ENCODE results near the gene SEMG1.

The SEMG1 gene

GRCh38 chr20:45257161-45257560, 50.3 kb downstream of the SEMG1 start:
- Mint-ChIP-seq H3K27ac (no peak overlapping the region), H3K36me3 (ENCODE audit: low read depth) (no peaks in the 10 kb centered on the region), H3K27me3 (ENCODE audit: low read depth, poor library complexity) (peaks cover 19% of the 10 kb centered on the region), H3K4me1 (peaks cover 33% of the 10 kb centered on the region), H3K9me3 (no peaks in the 10 kb centered on the region), H3K4me3 (no peak overlapping the region)
- TF ChIP-seq CTCF (IDR thresholded peaks at IDR 0.05): no peak
- no peak for DNase-seq

- Mint-ChIP-seq H3K4me3 (no peak overlapping the region), H3K9me3 (no peaks in the 10 kb centered on the region), H3K27me3 (ENCODE audit: low read depth, poor library complexity) (peaks cover 18% of the 10 kb centered on the region), H3K4me1 (peaks cover 33% of the 10 kb centered on the region), H3K36me3 (ENCODE audit: low read depth) (no peaks in the 10 kb centered on the region), H3K27ac (no peak overlapping the region)
- no peak for TF ChIP-seq CTCF (IDR thresholded peaks at IDR 0.05)
- no peak for DNase-seq
Observed at GRCh38 chr20:45257711-45258110, 50.9 kb downstream of the SEMG1 start.

- Mint-ChIP-seq H3K9me3 (no peaks in the 10 kb centered on the region), H3K4me1 (peaks cover 33% of the 10 kb centered on the region), H3K36me3 (ENCODE audit: low read depth) (no peaks in the 10 kb centered on the region), H3K27me3 (ENCODE audit: low read depth, poor library complexity) (peaks cover 20% of the 10 kb centered on the region), H3K27ac (no peak overlapping the region), H3K4me3 (no peak overlapping the region)
- TF ChIP-seq CTCF (IDR thresholded peaks at IDR 0.05): no peak
- DNase-seq: no peak
Observed at GRCh38 chr20:45258259-45258658, 51.4 kb downstream of the SEMG1 start.

- no peak for TF ChIP-seq CTCF (IDR thresholded peaks at IDR 0.05)
- Mint-ChIP-seq H3K36me3 (ENCODE audit: low read depth) (no peaks in the 10 kb centered on the region), H3K4me3 (no peak overlapping the region), H3K9me3 (no peaks in the 10 kb centered on the region), H3K4me1 (peaks cover 33% of the 10 kb centered on the region), H3K27me3 (ENCODE audit: low read depth, poor library complexity) (peaks cover 17% of the 10 kb centered on the region), H3K27ac (no peak overlapping the region)
- no peak for DNase-seq
Observed at GRCh38 chr20:45258664-45259063, 51.8 kb downstream of the SEMG1 start.
